Fibroblast of skin of left biceps (primary cell): ENCODE data around the gene PRKD3.

ENCODE experiments used
- DNase-seq, 2 experiments: peaks; one replicate each; pipeline ENCODE4 v3.0.0-alpha.2; 2013; ENCODE audit warnings: low read depth in 2 of 2

Gene PRKD3

DNA sequence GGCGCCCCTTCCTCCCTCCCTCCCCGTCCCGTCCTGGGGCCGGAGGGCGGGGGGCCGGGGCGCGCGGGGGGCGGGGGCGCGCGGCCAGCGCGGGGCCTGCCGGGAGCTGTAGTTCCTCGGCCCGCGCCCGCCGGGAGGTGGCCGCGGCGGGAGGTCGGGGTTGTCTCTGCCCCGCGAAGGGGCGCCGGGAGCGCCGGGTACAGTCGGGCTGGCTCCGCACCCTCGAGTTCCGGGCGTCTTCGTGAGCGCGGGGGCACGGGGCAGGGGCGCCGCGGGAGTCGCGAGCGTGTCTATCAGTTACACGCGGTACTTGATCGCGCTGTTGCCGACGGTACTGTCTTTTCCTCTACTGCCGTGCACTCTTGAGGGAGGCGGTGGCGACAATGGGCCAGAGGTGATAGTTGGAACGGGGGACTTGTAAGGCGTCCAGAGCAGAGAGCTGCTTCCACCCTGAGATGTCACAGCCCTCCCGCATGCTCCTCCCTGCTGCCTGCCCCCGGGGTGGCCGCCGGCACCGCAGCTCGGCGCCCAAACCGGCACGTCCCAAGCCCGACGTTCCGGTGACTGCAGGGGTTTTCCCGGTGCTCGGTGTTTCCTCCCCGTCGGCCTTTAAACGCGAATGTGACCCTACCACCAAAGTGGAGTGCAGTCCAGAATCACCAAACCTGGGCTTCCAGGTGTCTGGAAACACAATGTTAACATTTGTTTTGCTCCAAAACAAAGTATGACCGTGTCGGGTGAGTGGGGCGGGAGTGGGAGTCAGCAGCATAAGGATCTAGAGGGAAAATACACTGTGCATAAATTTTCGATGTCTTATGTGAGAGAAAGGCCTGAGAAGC is at the start of gene PRKD3:
PRKD3 (minus strand) TSS at position 48 of the 839 bp plus-strand sequence. CDS start 8,309 bp downstream, outside the sequence.
- DNase-seq = no peak

DNA sequence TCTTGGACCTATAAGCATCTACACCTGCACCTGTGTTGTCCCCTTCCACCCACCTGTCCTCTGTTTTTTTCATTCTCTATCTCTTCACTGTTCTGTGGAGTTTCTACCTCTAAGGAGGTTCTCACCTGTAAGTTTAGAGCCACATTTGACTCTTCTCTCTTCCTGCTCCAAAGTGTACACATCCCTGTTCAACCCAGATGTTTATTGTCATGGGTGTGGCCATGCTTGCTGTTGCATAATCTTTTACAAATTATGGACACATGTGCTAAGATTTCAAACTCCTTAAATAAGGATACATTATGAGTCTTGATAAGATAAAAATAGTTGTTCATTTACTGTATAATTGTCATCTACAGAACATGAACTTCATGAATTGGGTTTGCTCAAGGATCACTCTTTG is 47.4 kb upstream of the PRKD3 start:
- DNase-seq = no peak

DNA sequence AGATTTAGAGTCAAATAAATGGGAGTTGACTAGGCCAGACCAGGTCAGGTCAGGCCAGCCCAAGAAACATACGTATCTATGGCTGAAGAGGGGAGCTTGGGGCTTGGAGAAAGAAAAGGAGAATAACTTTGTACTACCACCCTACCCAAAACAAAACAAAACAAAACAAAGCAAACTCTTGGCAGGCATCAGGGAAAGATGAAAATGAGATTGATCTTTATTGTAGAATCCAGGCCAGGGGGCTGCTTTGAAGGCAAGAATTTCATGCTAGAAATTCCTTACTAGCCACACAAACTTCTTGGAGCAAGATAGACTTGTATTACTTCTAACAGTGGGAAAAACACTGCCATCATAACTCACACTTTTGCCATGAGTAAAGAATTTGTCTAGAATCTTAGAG is 46.0 kb upstream of the PRKD3 start:
- no peak for DNase-seq

DNA sequence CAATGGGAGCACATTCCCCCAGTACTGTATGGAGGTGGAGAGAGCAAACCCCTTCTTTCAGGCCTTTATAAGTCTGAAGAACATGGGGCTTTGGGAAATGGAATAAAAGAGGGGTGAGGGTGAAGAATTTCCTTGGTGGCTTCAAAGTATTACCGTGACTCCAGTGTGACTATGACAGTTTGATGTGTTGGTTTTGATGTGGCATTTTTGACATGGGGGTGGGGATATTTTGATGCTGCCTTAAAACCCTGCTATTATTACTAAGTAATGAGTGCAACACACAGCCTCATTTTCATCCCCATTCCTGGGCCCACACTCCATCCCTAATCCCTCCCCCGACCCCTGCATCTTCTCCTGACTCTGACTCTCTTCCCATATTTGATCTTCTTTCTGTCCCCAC is 43.4 kb upstream of the PRKD3 start:
- DNase-seq = no peak

DNA sequence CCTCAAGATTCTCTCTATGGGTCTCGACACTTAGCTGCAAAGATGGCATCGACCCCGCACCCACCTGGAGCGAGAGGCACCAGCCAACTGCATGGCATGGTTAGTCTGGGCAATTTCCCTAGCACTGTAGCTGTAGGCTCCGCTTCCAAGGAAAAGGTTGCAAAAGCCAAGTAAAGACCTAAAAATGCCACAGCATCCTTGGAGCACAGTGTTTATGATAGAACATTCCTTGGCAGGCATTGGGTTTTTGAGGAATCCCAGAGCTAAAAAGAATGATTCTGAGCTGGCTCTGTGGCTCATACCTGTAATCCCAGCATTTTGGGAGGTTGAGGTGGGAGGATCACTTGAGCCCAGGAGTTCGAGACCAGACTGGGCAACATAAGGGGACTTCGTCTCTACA is 42.7 kb upstream of the PRKD3 start:
- DNase-seq = no peak

DNA sequence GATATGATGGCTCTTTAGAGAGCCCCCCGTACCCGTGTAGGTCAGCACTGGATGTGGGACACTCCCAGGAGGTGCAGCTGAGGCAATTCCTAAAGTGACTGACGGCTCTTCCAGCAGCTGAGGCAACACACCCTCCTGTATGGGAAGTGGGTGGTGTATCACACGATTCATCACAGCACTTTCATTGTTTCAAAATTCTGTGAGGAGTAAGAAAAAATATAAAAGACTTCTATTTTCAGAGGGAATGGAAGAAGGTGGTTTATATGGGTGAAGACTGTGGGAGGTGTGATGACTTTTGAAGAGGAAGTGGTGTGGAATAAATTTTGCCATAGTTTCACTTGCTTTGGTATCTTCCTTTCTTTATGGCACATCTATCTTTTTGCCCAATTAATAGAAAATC is 42.1 kb upstream of the PRKD3 start:
- no peak for DNase-seq

DNA sequence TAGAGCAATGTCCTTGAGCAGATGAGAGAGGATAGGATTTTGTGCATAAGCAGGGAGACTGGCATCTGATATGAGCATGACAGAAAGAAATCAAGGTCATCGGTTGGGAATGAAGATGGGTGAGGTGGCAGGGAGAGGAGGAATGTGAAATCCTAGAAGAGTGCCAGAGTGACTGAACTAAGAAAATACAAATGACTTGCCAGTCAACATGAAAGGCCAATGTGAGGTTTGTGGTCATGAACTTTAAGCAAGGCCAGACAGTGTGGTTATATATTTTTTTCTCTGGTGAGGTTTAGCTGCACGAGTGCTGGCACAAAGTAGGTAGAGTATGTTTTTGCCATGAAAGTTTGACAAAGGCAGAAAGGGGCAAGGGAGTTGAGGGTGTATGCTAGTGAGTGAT is 41.0 kb upstream of the PRKD3 start:
- no peak for DNase-seq

DNA sequence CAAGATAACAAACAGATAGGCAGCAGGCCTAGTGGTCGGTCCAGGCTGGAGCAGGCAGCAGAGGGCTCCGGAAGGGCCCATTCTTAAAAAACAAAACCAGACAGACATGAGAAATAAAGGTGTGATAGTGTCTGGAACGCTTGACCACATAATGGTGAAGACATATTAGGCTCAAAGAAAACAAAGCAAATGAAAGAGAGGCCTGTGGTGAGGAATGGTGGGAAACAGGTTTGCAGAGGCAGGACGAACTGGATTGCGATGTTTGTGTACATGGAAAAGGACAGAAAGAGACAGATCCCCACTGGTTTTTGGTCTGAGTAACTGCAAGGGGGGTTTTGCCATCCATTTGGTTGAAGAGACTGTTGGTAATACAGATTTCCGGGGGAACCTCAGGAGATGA is 39.7 kb upstream of the PRKD3 start:
- DNase-seq = no peak

DNA sequence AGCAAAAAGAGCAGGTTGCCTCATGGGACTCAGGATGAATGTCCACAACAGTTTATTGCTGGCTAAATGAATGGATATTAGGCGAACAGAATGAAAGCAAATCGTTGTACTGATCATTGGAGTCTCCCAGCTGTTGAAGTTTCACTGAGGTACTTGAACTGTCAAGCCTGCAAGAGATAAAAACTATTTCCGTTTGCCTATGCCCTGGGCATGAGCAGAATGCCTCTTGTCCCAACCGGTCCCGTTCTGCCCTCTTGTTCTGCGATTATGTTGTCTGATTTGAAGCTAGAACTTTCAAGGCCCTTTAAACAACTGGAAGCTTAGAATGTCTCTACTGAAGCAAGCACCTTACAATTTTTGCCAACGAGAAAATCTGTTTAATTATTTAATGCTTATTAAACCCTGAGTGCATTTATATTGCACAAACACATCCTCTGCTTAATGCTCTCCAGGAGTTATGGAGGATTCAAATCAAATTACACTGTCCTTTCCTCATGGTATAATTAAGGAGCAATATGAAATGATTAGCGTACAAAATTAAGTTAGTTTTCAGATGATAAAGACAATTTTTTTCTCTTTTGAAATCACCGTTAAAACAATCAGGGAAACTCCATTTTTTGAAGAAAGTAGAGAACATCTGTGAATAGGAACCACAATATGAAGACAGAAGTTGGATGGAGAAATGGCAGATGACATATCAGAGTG is 37.5 kb upstream of the PRKD3 start:
- DNase-seq = no peak

DNA sequence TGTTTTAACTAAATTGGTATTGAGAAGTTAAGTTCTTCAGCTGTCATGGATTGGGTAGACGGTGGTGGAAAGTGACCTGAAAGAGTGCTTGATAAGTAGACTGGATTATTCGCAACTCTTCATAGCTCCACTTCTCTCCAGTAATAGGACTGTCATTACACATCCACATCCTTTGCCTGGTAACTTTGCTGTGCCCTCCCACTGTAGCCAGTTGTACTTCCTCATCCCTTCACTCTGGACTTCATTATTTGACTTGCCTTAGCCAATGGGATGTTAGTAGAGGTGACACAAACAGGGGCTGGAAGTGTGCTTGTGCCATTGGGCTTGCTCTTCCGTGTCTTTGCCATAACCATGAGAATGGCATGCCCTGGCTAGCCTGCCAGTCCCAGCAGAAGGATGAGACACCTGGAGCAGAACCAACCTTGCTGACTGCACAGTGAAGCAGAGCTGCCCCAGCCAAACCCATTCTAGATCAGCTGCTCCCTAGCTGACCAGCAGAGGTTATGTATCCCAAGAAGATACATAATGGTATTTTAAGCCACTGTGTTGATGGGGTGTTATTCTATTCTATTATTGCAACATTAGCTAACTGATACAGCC is 36.7 kb upstream of the PRKD3 start:
- no peak for DNase-seq

DNA sequence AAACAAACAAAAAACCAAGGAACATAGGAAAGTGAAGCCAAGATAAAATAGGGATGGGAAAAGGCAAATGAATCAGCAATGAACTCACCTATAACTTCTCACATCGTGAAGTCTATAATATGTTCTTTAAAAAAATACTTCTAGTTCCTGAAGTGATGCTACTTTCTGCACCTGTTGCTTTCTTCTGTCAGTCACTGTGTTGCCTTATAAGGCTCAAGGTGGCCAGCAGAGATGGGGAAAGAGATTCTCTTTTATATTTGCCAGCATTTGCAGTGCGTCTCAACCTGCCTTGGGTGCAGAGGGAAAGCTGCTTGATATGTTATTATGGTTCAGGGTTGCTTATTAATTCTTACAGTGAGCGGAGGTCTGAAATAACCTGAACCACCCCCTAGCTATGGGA is 33.8 kb upstream of the PRKD3 start:
- DNase-seq = no peak

DNA sequence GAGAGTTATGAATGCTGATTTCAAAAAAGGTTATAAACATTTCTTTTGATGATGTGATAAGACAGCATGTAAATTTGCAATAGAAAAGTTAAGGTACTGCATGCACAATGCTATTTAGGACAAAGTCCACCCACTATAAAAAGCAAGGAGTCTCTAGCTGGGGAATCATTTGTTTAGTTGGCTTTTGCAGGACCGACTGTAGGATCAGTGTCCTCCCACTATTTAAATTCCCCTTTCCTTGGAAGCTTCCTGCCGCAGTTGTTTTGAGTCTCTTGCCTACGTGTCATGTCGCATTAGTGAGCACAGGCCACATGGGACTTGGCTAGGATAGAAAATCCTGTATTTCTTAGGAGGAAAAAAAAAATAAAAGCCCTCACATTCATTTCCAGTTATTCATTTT is 32.9 kb upstream of the PRKD3 start:
- no peak for DNase-seq

DNA sequence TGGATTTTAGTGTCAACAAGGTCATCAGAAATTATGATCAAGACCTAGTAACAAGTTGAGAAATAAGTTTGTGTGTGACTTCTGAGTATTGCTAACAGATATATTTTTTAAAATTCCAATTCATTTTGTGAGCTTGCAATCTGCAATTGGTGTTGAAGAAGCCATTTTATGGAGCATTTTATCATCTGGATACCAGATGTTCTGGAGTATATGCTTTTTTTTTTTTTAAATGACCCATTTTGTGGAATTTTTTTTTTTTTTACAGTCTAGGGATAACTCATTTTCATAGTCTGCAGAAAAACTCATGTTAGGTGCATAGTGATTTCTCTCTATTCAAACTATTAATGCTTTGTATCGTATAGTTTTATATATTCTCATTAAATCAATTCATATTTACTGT is 32.4 kb upstream of the PRKD3 start:
- DNase-seq = peak; percentile 44 to 50

DNA sequence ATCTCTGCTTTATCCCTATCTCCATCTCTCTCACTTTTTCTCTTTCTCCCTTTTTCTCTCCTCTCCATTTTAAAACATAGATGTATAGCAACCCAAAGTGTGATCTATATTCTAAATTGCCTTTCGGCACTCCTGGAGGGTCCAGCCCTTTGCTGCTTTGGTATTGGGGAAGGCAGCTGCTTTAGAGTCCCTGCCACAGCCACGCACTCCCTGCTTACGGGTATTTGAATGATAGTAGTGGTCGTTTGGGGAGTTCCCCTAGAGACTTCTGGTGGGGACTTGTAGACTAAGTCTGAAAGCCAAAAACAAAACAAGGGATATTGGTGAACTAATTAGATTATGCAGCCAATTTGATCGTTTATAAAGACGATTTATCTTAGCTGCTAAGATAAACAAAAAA is 31.7 kb upstream of the PRKD3 start:
- DNase-seq = no peak

DNA sequence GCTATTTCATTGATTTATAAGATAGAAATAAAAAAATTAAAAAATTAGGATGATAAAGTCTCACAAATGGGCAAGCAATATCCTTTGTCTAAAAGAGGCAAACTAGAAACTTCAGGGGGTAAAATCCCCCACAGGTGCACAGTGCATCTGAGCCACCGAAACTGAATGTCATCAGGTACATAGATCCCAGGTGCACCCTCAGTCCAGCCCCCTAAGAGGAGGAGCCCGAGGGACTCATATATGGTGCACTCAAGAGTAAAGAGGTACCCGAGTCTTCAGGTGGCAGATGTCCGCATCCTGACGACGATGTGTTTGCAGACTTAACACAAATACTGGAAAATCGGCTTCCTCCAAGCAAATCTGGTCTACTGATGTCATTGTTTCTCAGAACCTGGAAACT is 31.1 kb upstream of the PRKD3 start:
- no peak for DNase-seq

DNA sequence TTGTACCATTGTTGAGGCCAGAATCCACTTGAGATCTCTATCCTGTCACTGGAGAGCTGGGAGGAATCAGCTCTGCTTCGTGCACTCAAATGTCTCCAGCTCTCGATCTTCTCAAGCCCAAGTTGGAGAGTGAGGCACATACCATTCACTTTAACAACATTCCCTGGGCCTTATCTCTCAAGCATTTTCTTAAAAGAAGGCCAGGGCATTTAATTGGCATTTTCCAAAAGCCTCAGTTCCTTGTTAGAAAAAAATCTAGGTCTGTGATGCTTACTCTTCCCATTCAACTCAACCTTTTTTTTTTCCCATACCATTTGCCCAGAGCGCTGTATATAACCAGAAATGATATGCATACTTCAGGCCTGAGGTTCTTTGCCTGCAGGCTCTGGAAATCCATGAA is 29.9 kb upstream of the PRKD3 start:
- DNase-seq = no peak

DNA sequence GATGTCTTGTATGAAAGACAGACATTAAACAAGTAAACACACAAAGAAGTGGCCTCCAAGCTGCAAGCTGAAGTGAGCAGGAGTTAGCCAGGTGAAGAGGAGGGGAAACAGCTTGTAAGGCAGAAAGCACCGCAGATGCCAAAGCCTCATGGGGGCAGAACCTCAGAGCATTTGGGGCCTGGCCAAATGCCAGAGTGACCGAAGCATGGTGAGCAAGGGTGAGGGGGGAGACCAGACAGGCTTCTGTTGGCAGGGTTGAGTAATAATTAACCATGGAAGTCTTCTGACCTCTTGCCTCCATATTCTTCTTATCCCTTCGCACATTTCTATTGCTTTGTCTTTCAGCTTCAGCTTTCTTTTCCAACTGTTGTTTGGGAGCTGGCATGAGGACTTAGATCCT is 25.4 kb upstream of the PRKD3 start:
- DNase-seq = no peak

DNA sequence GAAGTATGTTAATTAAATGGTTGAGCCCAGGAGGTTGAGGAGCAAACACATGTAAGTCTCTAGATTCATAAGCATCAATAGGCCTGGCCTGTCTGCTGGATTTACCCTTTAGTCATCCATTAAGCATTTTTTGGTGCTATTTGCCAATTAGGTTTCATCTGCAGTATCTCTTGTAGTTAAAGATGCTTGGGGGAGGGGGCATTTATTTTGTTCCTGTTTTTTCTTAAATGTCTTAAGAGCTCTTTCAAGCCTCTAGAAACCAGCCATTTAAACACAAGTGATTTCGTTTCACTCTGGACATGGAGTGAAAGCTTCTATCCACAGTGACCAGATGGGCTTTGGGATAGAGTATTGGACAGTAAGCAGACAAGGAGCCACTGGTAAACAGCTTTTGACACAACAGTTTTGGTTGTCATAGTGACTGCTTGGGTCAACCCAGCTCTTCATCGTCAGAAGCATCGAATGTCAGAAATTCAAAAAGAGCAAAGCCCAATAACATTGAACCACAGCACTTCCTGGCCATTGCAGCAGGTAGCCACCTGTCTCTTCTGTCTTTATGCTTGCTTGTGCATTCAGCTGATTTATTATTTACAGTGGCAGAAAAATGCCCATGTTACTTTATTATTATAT is 24.7 kb upstream of the PRKD3 start:
- no peak for DNase-seq

DNA sequence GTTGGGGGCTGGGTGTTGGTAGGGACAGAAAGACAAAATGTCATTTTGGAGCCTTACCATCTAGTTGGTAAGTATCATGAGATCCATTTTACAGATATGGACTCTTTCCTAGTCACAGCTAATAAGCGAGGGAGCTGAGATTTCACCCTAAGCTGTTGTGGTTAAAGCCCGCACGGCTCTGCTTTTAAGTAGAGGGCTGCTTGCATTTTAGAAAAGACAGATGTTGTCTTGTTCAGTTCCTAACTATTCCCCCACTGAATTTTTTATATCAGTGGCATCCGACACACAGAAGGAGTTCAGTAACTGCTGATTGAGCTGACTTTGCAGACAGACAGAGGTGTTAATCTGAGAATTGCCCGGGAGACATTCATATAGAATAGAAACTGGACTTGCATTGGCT is 23.5 kb upstream of the PRKD3 start:
- no peak for DNase-seq

DNA sequence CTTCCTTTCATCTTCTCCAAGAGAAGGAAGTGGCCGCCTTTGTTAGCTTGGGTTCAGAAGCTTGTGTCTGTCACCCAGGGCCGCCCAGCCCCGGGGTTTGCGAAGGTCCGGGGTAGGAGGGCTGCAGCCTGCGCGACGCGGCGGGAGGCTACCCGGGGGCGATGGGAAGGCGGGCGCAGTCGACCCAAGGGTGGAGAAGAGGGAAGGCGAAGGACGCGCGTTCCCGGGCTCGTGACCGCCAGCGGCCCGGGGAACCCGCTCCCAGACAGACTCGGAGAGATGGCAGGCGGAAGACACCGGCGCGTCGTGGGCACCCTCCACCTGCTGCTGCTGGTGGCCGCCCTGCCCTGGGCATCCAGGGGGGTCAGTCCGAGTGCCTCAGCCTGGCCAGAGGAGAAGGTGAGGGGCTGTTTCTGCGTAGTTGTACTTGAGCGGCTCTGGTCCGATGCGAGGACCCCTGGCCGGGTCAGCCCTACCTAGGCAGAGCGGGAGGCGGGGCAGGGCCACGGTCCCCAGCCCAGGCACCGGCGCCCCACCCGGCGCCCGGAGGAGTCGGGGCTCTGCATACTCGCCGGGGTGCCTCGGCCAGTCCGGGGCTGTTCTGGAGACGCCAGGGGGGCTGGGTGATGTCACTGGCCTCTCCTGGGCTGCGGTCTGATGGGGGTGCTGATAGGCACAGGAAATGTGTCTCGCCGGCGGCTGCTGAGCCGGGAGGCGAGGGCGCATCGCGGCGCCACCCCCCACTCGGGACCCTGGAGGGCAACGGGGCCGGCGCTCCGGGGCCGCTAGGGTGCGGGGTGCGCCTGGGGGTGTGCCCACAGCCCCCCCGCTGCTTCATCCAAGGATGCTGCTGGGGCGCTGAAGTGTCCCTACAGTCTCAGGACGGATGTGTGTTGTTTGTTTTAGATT is 20.1 kb upstream of the PRKD3 start, which contains the start of gene QPCT:
QPCT (plus strand) TSS at position 178 of the 909 bp plus-strand sequence; CDS start at position 280, 102 bp downstream.
- peak in 1 of 2 experiments; percentile 21 for DNase-seq
